ENCODE measurements around the gene EGFL8. TPM values are rescaled to one million over a fixed set of nuclear protein-coding genes. Genes with fewer than 3 reads are reported as not detected.

The EGFL8 gene
- total RNA-seq, 2 donors from 2014 or later = 13.8 to 16.2 TPM

GRCh38 chr6:32175322-32175710 is 10.9 kb downstream of the EGFL8 start:
- H3K36me3 ChIP-seq = peaks cover 11% of the 10 kb centered on the region
- TF ChIP-seq CTCF (IDR thresholded peaks at IDR 0.05) = no peak
- H3K9me3 ChIP-seq = no peaks in the 10 kb centered on the region
- peak overlapping the region; percentile 82 to 96 for H3K27ac ChIP-seq
- no peaks in the 10 kb centered on the region for H3K27me3 ChIP-seq (replicated peaks; ENCODE audit: insufficient read depth)
- DNase-seq (ENCODE audit: low spot score) = no peak
- peak overlapping the region; percentile 98 for H3K4me3 ChIP-seq
- peaks cover 22 to 39% of the 10 kb centered on the region in 2 donors for H3K4me1 ChIP-seq (ENCODE audit: control insufficient read depth in 1 of 2, low read depth in 2 of 2)
- no peak for ATAC-seq (ENCODE audit: insufficient number of reproducible peaks, low FRiP score, low read depth)

- Histone ChIP-seq H3K4me1 (ENCODE audit: control insufficient read depth in 1 of 2, low read depth in 2 of 2) (peaks cover 22 to 40% of the 10 kb centered on the region in 2 donors), H3K36me3 (peaks cover 5% of the 10 kb centered on the region), H3K27ac (peak within 1 kb of the TSS; percentile 94 to 96), H3K4me3 (peak within 1 kb of the TSS; percentile 98), H3K9me3 (no peaks in the 10 kb centered on the region), H3K27me3 (replicated peaks; ENCODE audit: insufficient read depth) (no peaks in the 10 kb centered on the region)
- no peak for TF ChIP-seq CTCF (IDR thresholded peaks at IDR 0.05)
- DNase-seq (ENCODE audit: low spot score) (peak; percentile 83), ATAC-seq (ENCODE audit: insufficient number of reproducible peaks, low FRiP score, low read depth) (peak; percentile 47)
These were observed 11.5 kb downstream of the EGFL8 start, which contains the start of gene AGPAT1 for GRCh38 chr6:32175711-32176475. AGPAT1 (minus strand) TSS chr6:32176084; CDS start chr6:32171496, 4,588 bp downstream.

- no peaks in the 10 kb centered on the region for H3K9me3 ChIP-seq
- H3K4me1 ChIP-seq (ENCODE audit: control insufficient read depth in 1 of 2, low read depth in 2 of 2) = peaks cover 22 to 40% of the 10 kb centered on the region in 2 donors
- peak overlapping the region; percentile 94 to 96 for H3K27ac ChIP-seq
- ATAC-seq (ENCODE audit: insufficient number of reproducible peaks, low FRiP score, low read depth) = no peak
- H3K36me3 ChIP-seq = peaks cover 5% of the 10 kb centered on the region
- DNase-seq (ENCODE audit: low spot score) = no peak
- H3K27me3 ChIP-seq (replicated peaks; ENCODE audit: insufficient read depth) = no peaks in the 10 kb centered on the region
- no peak for TF ChIP-seq CTCF (IDR thresholded peaks at IDR 0.05)
- H3K4me3 ChIP-seq = peak overlapping the region; percentile 98
These were observed 12.2 kb downstream of the EGFL8 start for GRCh38 chr6:32176476-32177182.

- DNase-seq (ENCODE audit: low spot score) (no peak), ATAC-seq (ENCODE audit: insufficient number of reproducible peaks, low FRiP score, low read depth) (peak; percentile 16)
- H3K4me1 ChIP-seq (ENCODE audit: control insufficient read depth in 1 of 2, low read depth in 2 of 2) = peaks cover 22 to 40% of the 10 kb centered on the region in 2 donors
These were observed 12.9 kb downstream of the EGFL8 start for GRCh38 chr6:32177183-32177787.

More at GRCh38 chr6:32177183-32177787, 12.9 kb downstream of the EGFL8 start:
- no peaks in the 10 kb centered on the region for H3K27me3 ChIP-seq (replicated peaks; ENCODE audit: insufficient read depth)
- H3K4me3 ChIP-seq = peak overlapping the region; percentile 98
- no peaks in the 10 kb centered on the region for H3K9me3 ChIP-seq
- H3K36me3 ChIP-seq = peaks cover 5% of the 10 kb centered on the region
- no peak for TF ChIP-seq CTCF (IDR thresholded peaks at IDR 0.05)
- H3K27ac ChIP-seq = peak overlapping the region; percentile 94 to 96

Measured in thoracic aorta (tissue), 2 donors.